GM18907 (cell line): ENCODE results near the gene TP53INP2.
A peak's percentile ranks its signal among the peaks of the same experiment; 100 is the strongest.
"Not testable (repeated sequence)": the region's sequence is repeated elsewhere in the genome, so short reads cannot be mapped to it uniquely, and the experiment has no call there.

Source experiments
- ATAC-seq: cut with Tn5 transposase; IDR thresholded peaks from one replicate; pipeline ENCODE4 v1.9.1; 2021; ENCODE audit warnings: mild to moderate bottlenecking, moderate library complexity; ENCODE audit not compliant: unreplicated experiment

TP53INP2 gene

GRCh38 chr20:34705397-34706301, 1.5 kb downstream of the TP53INP2 start:
- ATAC-seq = no peak

- no peak for ATAC-seq
Observed at GRCh38 chr20:34706302-34706875, 2.2 kb downstream of the TP53INP2 start.

GRCh38 chr20:34706912-34707784, 3.0 kb downstream of the TP53INP2 start:
- ATAC-seq = no peak

- peak; percentile 14 for ATAC-seq
Observed at GRCh38 chr20:34708621-34709043, 4.5 kb downstream of the TP53INP2 start.

- ATAC-seq = peak; percentile 53
Observed at GRCh38 chr20:34709044-34709830, 5.1 kb downstream of the TP53INP2 start.

- ATAC-seq = peak; percentile 37
Observed at GRCh38 chr20:34709831-34710567, 5.9 kb downstream of the TP53INP2 start.

- ATAC-seq = no peak
Observed at GRCh38 chr20:34710568-34710839, 6.4 kb downstream of the TP53INP2 start.

GRCh38 chr20:34710861-34711574, 6.9 kb downstream of the TP53INP2 start:
- no peak for ATAC-seq

GRCh38 chr20:34711813-34712430, 7.8 kb downstream of the TP53INP2 start:
- ATAC-seq = no peak

- ATAC-seq = no peak
Observed at GRCh38 chr20:34712525-34713192, 8.5 kb downstream of the TP53INP2 start.

GRCh38 chr20:34713194-34713943, 9.2 kb downstream of the TP53INP2 start:
- no peak for ATAC-seq

GRCh38 chr20:34713944-34714515, 9.9 kb downstream of the TP53INP2 start:
- ATAC-seq = not testable (repeated sequence)

GRCh38 chr20:34715384-34715783, 11.2 kb downstream of the TP53INP2 start:
- no peak for ATAC-seq

GRCh38 chr20:34716921-34717229, 12.7 kb downstream of the TP53INP2 start:
- ATAC-seq = no peak

- ATAC-seq = no peak
Observed at GRCh38 chr20:34717230-34718095, 13.3 kb downstream of the TP53INP2 start.

GRCh38 chr20:34719242-34720017, 15.3 kb downstream of the TP53INP2 start:
- ATAC-seq = peak; percentile 81
